Measurements from ENCODE around the gene PPFIBP2. TPM values are rescaled to one million over a fixed set of nuclear protein-coding genes. Genes with fewer than 3 reads are reported as not detected.
A peak's percentile ranks its signal among the peaks of the same experiment; 100 is the strongest.

PPFIBP2 gene
- total and polyA plus RNA-seq, 2 of the 13 experiments (the other 11 are each of a cell fraction or from before 2014, with no cell fraction given), result 15.0 to 52.5 TPM

DNA sequence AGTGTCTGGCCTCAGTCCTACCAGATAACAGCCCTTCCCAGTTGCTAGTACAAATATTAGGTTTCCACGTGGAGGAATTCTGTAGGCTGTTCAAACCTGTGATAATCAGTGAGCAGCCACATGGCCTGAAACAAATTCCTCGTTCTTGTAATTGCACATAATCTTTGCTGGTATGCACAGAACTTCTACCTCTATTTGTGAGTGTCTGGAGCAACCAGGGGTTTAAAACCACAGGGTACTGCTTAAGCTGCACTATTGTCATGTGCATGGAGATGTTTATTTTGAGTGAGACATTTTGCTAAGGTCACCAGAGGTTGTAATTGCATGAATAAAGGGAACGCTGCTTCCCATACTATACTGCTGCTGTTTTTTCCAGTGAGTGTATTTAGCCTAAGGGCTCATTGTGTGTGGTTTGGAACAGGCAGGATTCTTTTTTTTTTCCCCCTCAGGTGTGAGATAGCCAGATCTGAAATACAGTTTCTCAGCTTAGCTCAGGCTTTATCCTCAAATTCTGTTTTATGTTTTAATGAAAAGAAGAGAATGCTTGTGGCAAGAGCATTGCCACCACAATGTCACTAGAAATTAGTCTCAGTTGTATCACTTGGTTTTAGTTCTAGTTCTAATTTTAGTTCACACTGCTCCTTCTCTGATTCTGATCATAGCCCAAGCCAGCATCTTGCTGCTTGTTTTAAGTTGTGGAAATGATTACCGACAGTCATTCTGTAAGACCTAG, 99.0 kb downstream of the PPFIBP2 start (continued):
- TF ChIP-seq DNMT3B (CRISPR knock-in tag; conservative IDR thresholded peaks at IDR 0.05), result no peak
- no peak for TF ChIP-seq ZNF501 (CRISPR knock-in tag; IDR thresholded peaks at IDR 0.05)
- TF ChIP-seq, protein P1, sequence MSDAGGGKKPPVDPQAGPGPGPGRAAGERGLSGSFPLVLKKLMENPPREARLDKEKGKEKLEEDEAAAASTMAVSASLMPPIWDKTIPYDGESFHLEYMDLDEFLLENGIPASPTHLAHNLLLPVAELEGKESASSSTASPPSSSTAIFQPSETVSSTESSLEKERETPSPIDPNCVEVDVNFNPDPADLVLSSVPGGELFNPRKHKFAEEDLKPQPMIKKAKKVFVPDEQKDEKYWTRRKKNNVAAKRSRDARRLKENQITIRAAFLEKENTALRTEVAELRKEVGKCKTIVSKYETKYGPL (CRISPR knock-in tag; IDR thresholded peaks at IDR 0.05), result no peak
- TF ChIP-seq MAFF (IDR thresholded peaks at IDR 0.05; ENCODE audit: low read depth, low read length), result no peak
- peak; percentile 37; the same call in 1 of the 2 replicates for TF ChIP-seq NKX3-1 (CRISPR knock-in tag; IDR thresholded peaks at IDR 0.05)
- TF ChIP-seq GTF3A (CRISPR knock-in tag; conservative IDR thresholded peaks at IDR 0.05), result no peak
- TF ChIP-seq ISL2 (CRISPR knock-in tag; IDR thresholded peaks at IDR 0.05), result 0 out of 2 replicates have a peak, but pooled peaks have one; percentile 27
- TF ChIP-seq, protein P2, sequence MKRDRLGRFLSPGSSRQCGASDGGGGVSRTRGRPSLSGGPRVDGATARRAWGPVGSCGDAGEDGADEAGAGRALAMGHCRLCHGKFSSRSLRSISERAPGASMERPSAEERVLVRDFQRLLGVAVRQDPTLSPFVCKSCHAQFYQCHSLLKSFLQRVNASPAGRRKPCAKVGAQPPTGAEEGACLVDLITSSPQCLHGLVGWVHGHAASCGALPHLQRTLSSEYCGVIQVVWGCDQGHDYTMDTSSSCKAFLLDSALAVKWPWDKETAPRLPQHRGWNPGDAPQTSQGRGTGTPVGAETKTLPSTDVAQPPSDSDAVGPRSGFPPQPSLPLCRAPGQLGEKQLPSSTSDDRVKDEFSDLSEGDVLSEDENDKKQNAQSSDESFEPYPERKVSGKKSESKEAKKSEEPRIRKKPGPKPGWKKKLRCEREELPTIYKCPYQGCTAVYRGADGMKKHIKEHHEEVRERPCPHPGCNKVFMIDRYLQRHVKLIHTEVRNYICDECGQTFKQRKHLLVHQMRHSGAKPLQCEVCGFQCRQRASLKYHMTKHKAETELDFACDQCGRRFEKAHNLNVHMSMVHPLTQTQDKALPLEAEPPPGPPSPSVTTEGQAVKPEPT (CRISPR knock-in tag; IDR thresholded peaks at IDR 0.05; ENCODE audit: low read depth), result no peak
- no peak for TF ChIP-seq CHD4 (IDR thresholded peaks at IDR 0.05; ENCODE audit: borderline replicate concordance, low read length)
- TF ChIP-seq GABPA (IDR thresholded peaks at IDR 0.05; ENCODE audit: low read depth, low read length), result no peak
- no peak for TF ChIP-seq GABPA (CRISPR knock-in tag; IDR thresholded peaks at IDR 0.05; ENCODE audit: low read depth)
- TF ChIP-seq ZNF234 (CRISPR knock-in tag; conservative IDR thresholded peaks at IDR 0.05), result no peak
- TF ChIP-seq PHF5A (CRISPR knock-in tag; IDR thresholded peaks at IDR 0.05; ENCODE audit: low read depth, unreplicated experiment), result no peak
- TF ChIP-seq ZNF207 (IDR thresholded peaks at IDR 0.05; ENCODE audit: borderline replicate concordance), result no peak
- peak; percentile 61 for TF ChIP-seq GATAD2A (CRISPR knock-in tag; IDR thresholded peaks at IDR 0.05)
- TF ChIP-seq, protein P3, sequence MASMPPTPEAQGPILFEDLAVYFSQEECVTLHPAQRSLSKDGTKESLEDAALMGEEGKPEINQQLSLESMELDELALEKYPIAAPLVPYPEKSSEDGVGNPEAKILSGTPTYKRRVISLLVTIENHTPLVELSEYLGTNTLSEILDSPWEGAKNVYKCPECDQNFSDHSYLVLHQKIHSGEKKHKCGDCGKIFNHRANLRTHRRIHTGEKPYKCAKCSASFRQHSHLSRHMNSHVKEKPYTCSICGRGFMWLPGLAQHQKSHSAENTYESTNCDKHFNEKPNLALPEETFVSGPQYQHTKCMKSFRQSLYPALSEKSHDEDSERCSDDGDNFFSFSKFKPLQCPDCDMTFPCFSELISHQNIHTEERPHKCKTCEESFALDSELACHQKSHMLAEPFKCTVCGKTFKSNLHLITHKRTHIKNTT (CRISPR knock-in tag; IDR thresholded peaks at IDR 0.05), result no peak
- TF ChIP-seq CENPX (CRISPR knock-in tag; IDR thresholded peaks at IDR 0.05), result no peak
- TF ChIP-seq STAT5B (CRISPR knock-in tag; IDR thresholded peaks at IDR 0.05), result no peak
- TF ChIP-seq SAP130 (CRISPR knock-in tag; IDR thresholded peaks at IDR 0.05; ENCODE audit: low read depth), result peak; percentile 60
- no peak for TF ChIP-seq ZNF224 (CRISPR knock-in tag; IDR thresholded peaks at IDR 0.05)
- no peak for TF ChIP-seq SP2 (CRISPR knock-in tag; IDR thresholded peaks at IDR 0.05)
- TF ChIP-seq, protein P4, sequence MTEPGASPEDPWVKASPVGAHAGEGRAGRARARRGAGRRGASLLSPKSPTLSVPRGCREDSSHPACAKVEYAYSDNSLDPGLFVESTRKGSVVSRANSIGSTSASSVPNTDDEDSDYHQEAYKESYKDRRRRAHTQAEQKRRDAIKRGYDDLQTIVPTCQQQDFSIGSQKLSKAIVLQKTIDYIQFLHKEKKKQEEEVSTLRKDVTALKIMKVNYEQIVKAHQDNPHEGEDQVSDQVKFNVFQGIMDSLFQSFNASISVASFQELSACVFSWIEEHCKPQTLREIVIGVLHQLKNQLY (CRISPR knock-in tag; IDR thresholded peaks at IDR 0.05), result 0 out of 2 replicates have a peak, but pooled peaks have one; percentile 46
- TF ChIP-seq SKI (IDR thresholded peaks at IDR 0.05; ENCODE audit: partially characterized antibody), result no peak
- TF ChIP-seq RFX5 (IDR thresholded peaks at IDR 0.05; ENCODE audit: low read depth, low read length), result no peak
- no peak for TF ChIP-seq HIVEP1 (CRISPR knock-in tag; IDR thresholded peaks at IDR 0.05)
- no peak for TF ChIP-seq HNRNPUL1 (IDR thresholded peaks at IDR 0.05; ENCODE audit: low read depth, low read length)
- peak; percentile 86 for TF ChIP-seq BCL6 (CRISPR knock-in tag; IDR thresholded peaks at IDR 0.05)
- peak; percentile 13; the same call in 1 of the 2 replicates for TF ChIP-seq SOX5 (CRISPR knock-in tag; IDR thresholded peaks at IDR 0.05; ENCODE audit: borderline replicate concordance)
- TF ChIP-seq, protein P5, sequence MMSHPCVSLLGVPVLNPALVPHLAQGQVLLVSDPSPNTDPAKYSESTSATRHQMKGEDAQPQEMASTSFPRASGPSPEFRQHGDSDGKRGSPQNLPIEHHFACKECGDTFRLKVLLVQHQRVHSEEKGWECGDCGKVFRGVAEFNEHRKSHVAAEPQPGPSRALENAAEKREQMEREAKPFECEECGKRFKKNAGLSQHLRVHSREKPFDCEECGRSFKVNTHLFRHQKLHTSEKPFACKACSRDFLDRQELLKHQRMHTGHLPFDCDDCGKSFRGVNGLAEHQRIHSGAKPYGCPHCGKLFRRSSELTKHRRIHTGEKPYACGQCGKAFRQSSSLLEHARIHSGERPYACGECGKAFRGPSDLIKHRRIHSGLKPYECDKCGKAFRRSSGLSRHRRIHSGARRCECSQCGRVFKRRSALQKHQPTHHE (CRISPR knock-in tag; IDR thresholded peaks at IDR 0.05; ENCODE audit: borderline replicate concordance), result no peak
